SK-N-SH treated with all-trans-retinoic acid at 6 μM for 48 hours (cell line): ENCODE results near the gene DDX31.

Experiments used
- ARNTL ChIP-seq: fragments of 450-650 bp; formaldehyde crosslinking; IDR thresholded peaks from 2 replicates; pipeline ENCODE4 v1.5.0; 2020; ENCODE audit warnings: low read depth, mild to moderate bottlenecking, moderate library complexity, borderline replicate concordance
- TF ChIP-seq, protein P1 (sequence below): fragments of 250-450 bp; sonication (Bioruptor Pico); IDR thresholded peaks from 2 replicates; pipeline ENCODE4 v1.8.0; 2020; ENCODE audit warnings: mild to moderate bottlenecking, moderate library complexity, borderline replicate concordance

DNA sequence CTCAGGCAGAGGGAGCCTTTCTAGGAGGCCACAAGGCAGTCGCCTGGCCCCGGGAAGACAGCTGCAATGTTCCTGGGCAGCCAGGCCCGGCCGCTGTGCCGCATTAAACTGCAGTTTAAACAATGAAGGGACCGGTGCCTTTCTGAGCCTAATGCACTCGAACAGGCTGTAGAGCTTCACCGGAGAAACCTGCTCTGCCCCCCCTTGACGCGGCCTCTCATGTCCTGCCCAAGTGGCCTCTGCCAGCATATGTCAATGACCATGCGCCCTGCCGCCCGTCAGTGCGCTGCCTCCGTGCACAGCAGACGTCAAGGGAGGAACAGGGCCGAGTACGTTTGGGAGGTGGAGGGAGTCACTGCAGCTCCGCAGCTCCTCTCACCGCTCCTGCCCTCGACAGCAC, 125.8 kb downstream of the DDX31 start:
- TF ChIP-seq, protein P1, sequence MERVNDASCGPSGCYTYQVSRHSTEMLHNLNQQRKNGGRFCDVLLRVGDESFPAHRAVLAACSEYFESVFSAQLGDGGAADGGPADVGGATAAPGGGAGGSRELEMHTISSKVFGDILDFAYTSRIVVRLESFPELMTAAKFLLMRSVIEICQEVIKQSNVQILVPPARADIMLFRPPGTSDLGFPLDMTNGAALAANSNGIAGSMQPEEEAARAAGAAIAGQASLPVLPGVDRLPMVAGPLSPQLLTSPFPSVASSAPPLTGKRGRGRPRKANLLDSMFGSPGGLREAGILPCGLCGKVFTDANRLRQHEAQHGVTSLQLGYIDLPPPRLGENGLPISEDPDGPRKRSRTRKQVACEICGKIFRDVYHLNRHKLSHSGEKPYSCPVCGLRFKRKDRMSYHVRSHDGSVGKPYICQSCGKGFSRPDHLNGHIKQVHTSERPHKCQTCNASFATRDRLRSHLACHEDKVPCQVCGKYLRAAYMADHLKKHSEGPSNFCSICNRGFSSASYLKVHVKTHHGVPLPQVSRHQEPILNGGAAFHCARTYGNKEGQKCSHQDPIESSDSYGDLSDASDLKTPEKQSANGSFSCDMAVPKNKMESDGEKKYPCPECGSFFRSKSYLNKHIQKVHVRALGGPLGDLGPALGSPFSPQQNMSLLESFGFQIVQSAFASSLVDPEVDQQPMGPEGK (CRISPR knock-in tag): no peak
- no peak for TF ChIP-seq ARNTL (CRISPR knock-in tag)
